GM19467 (cell line): ENCODE results near the gene ZNF280A.
"Not testable (repeated sequence)": the region's sequence is repeated elsewhere in the genome, so short reads cannot be mapped to it uniquely, and the experiment has no call there.

Experiments used
- ATAC-seq: cut with Tn5 transposase; IDR thresholded peaks from one replicate; pipeline ENCODE4 v1.9.1; 2021; ENCODE audit warnings: mild to moderate bottlenecking, moderate library complexity; ENCODE audit not compliant: unreplicated experiment

The ZNF280A gene

DNA sequence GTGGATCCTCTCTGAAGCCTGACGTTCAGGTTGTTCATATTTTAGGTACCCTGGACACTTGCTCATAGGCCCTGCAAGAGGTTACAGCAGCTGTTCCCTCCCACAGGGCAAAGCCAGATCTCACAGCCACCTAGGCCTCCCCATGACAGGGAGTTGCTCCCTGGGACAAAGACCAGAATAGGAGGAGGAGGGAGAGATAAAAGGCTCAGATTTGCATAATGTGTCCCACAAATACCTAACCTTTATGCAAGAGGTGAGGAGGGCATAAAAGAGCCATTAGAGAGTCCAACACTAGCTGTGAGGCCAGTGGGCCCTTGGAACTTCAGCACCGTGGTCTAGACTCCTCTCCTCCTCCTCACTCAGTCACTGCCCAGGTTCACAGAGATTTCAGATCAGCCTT is 45.3 kb downstream of the ZNF280A start:
- no peak for ATAC-seq

- not testable (repeated sequence) for ATAC-seq
These were observed 49.0 kb downstream of the ZNF280A start for GRCh38 chr22:22471104-22471503.

DNA sequence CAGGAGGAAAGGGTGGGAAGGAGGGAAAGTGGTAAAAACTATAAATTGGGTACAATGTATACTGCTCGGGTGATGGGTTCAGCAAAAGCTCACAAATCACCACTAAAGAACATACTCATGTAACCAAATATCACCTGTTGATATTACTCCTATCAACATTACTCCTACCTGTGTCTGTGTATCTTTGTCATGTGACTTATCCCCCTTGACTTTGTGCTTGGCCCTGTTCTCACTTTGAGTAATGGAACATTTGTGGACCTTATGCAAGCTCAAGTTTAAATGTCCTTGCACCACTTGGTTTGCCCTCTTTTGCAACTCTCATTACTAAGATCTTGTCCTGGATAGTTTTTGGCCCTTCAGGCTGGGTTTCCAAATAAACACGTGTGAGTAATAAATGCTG is 50.5 kb downstream of the ZNF280A start:
- ATAC-seq: no peak

- not testable (repeated sequence) for ATAC-seq
These were observed 51.1 kb downstream of the ZNF280A start for GRCh38 chr22:22468794-22469469.

DNA sequence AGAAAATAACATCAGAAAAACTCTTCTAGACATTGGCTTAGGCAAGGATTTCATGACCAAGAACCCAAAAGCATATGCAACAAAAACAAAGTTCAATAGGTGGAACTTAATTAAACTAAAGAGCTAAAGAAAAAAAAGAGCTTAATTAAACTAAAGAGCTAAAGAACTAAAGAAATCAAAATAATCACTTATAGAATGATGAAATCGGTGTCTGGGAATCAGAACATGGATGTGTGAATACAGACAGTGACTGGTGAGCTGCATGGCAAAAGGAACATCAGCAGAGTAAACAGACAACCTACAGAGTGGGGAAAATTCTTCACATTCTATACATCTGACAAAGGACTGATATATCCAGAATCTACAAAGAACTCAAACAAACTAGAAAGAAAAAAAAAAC is 53.0 kb downstream of the ZNF280A start:
- ATAC-seq: no peak

DNA sequence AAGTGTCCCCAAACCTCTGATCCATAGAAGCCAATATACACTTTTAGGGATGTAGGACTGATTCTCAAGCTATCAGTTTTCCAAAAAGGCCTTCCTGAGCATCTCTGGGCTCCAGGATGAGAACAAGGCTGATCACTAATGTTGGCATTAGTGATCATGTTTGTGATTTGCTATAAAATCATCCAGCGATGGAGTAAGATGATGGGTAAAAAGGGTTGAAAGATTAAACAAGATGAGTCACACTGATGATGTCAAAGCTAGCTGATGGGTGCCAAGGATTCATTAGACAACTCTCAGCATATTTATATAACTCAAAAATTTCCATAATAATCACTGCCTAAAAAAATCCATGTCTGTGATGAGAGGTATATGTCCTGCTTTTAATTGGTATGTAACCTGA is 54.3 kb downstream of the ZNF280A start:
- no peak for ATAC-seq

GRCh38 chr22:22465094-22465602 is 54.9 kb downstream of the ZNF280A start:
- no peak for ATAC-seq

DNA sequence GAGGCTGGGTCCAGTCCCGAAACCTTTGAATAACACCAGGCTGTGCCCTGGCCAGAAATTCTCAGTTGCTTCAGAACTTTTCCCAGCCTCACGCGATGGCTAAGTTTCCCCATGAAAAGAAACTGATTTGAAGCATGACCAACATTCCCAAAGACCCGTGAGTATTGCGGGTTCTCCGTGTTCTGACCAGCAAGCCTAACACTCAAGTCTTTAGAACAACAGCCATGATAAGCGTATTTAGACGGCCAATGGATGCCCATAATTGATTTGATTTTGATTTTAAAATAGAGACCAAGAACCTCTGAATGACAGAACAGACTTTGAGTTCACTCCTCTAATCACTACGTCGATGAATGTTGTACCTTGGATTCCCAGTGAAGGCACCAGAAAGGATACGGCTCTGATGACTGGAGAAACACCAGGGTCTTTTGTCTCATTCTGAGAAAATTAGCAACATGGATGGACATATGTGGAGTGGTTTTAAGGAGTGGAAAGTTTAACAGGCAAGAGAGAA is 55.5 kb downstream of the ZNF280A start:
- ATAC-seq: no peak

DNA sequence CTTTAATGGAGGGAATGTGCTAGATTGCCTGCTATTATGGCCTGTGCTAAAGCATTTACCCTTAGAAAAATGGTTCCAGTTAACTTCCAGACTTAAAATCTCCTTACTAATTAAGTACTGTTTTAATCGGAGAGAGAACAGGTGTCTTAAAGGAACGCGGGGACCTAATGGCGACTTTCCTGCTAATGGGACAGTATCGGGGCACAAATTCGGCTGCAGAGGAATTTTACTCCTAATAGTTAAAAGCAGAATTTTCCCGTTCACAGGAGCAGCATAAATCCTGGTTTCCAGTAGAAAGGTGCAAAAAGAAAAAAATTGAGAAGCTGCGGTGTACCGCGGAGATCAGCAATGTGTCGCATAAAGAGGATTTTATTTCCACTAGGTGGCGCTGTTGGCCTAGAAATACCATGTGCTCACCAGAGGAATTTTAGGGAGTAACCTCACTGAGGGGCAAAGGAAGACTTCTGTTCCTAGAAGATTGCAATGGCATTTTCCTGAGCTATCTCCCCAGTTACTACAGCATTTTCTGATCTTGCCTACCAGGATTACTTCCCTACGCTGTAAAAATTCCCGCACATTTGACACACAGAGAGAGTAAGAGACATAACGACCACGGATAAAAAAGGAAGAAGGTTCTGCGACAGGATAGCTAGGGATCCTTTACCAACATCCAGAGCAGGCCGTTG is 56.1 kb downstream of the ZNF280A start:
- no peak for ATAC-seq
